AG10803 (cell line): ENCODE measurements around the gene RAB11FIP3.

ENCODE experiments used
- DNase-seq: peaks from one replicate; pipeline ENCODE4 v3.0.0; 2010; ENCODE audit warnings: low read depth
- H3K4me3 ChIP-seq: 2 replicates; pipeline ENCODE4 v1.5.1; 2011; ENCODE audit warnings: mild to moderate bottlenecking, low read length, control low read depth
- TF ChIP-seq, protein P1 (sequence below): conservative IDR thresholded peaks from 2 replicates; pipeline ENCODE4 v1.5.1; 2011; ENCODE audit warnings: mild to moderate bottlenecking, low read length, control low read depth, inconsistent platforms

RAB11FIP3 gene

DNA sequence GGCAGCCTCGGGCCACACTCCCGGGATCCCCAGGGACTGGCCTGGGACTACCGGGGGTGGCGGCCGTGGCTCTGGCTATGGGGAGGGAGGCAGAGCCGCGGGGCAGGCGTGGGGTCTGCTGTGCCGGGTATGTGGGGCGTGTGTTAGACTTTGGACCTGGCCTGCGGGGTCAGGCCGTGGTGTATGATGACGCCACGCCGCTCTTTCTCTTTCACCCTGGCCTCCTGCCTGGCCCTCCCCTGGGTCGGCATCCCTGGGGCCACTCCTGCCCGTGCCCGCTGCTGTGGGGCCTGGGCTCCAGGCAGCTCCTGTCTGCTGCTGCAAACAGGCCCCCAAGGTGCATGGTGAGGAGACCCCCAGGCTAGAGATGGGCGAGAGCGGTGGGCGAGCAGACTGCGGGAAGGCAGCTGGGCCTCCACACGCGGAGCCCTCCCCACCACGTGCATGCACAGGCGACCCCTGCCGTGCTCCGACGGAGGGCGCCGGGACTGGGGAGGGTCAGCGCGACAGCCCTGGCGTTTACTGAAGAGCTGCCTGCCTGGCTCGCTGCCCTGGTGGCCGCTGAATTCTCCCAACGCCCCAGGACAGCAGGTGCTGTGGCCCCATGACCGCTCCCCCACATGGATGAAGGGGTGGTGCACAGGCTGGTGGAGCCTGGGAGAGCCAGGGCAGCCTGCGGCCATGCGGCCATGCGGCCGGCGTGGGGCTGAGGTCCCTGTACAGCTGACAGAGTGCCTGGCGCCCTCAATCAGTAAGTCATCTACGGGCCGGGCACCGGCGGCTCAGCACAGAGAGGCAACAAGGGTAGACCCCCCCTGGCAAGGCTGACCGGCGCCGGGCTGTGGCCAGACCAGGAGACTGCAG, 118.1 kb downstream of the RAB11FIP3 start:
- no peak for DNase-seq
- H3K4me3 ChIP-seq, result no peak overlapping the region
- TF ChIP-seq, protein P1, sequence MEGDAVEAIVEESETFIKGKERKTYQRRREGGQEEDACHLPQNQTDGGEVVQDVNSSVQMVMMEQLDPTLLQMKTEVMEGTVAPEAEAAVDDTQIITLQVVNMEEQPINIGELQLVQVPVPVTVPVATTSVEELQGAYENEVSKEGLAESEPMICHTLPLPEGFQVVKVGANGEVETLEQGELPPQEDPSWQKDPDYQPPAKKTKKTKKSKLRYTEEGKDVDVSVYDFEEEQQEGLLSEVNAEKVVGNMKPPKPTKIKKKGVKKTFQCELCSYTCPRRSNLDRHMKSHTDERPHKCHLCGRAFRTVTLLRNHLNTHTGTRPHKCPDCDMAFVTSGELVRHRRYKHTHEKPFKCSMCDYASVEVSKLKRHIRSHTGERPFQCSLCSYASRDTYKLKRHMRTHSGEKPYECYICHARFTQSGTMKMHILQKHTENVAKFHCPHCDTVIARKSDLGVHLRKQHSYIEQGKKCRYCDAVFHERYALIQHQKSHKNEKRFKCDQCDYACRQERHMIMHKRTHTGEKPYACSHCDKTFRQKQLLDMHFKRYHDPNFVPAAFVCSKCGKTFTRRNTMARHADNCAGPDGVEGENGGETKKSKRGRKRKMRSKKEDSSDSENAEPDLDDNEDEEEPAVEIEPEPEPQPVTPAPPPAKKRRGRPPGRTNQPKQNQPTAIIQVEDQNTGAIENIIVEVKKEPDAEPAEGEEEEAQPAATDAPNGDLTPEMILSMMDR, result no peak

DNA sequence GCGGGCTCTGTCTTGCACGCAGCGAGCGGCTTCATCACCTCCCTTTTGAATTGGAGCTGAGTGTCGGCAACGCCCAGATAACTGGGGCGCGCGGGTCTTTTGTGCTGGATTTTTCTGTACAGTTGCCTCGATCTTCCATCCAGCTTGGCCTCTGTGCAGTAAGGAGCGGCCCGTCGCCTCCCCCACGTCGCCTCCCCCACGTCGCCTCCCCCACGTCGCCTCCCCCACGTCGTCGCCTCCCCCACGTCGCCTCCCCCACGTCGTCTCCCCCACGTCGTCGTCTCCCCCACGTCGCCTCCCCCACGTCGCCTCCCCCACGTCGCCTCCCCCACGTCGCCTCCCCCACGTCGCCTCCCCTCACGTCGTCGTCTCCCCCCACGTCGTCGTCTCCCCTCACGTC, 119.1 kb downstream of the RAB11FIP3 start:
- TF ChIP-seq, protein P1, result no peak
- DNase-seq, result no peak
- no peak overlapping the region for H3K4me3 ChIP-seq

GRCh38 chr16:546909-547770, 121.7 kb downstream of the RAB11FIP3 start:
- peak; percentile 58 for DNase-seq

GRCh38 chr16:548586-548985, 123.1 kb downstream of the RAB11FIP3 start:
- no peak overlapping the region for H3K4me3 ChIP-seq
- no peak for DNase-seq
- TF ChIP-seq, protein P1, result no peak

More at GRCh38 chr16:546909-547770, 121.7 kb downstream of the RAB11FIP3 start:
- no peak overlapping the region for H3K4me3 ChIP-seq
- TF ChIP-seq, protein P1, result peak; percentile 57

DNA sequence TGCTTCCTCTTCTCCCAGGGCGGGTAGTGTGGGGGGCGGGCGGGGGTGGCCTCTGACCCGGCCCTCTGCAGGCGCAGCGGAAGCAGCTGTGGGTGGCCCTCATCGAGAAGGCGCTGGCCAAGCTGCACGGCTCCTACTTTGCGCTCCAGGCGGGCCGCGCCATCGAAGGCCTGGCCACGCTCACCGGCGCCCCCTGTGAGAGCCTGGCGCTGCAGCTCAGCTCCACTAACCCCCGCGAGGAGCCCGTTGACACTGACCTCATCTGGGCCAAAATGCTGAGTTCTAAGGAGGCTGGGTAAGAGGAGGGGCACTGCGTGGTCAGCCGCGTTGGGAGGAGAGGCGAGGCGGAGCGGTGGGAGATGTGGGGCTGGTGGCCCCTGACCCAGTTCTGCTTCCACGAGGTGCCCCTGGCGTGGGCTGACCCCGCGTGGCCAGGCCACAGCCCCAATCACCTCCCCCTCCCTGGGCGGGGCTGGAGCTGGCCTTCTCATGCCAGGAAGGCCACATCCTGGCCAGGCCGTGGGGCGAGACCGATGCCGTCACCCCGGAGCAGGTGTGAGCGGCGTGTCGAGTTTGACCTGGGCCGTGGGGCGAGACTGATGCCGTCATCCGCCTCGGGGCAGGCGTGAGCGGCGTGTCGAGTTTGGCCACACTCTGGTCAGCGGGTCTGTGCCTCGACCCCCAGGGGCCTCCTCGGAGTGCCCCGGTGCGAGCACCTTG, 124.3 kb downstream of the RAB11FIP3 start:
- TF ChIP-seq, protein P1, result no peak
- no peak for DNase-seq
- no peak overlapping the region for H3K4me3 ChIP-seq

DNA sequence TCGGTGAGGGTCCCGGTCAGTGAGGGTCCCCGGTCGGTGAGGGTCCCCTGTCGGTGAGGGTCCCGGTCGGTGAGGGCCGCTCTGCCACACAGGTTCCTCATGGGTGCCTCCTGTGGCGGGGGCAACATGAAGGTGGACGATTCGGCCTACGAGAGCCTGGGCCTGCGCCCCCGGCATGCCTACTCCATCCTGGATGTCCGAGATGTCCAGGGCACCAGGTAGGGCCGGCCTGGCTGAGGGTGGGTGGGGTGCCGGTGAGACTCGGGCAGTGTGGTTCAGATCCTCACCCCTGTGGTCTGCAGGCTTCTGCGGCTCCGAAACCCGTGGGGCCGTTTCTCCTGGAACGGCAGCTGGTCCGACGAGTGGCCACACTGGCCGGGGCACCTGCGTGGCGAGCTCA, 125.8 kb downstream of the RAB11FIP3 start:
- TF ChIP-seq, protein P1, result no peak
- H3K4me3 ChIP-seq, result no peak overlapping the region
- DNase-seq, result no peak
